Endothelial cell of umbilical vein (primary cell): ENCODE measurements around the gene ETFA. TPM values are rescaled to one million over a fixed set of nuclear protein-coding genes. Genes with fewer than 3 reads are reported as not detected.

Source experiments
- BruUV-seq: library from RNA; stranded (reverse); fragments of 400-500 nt; replicated peaks from 2 replicates; lab custom pipeline; 2021; lab: Mats Ljungman, UMichigan
- CTCF ChIA-PET: fragments of 300-600, 350-600 bp; sonication (Branson Sonifier 250); formaldehyde crosslinking; loops from one replicate; lab custom pipeline; 2021; ENCODE audit warnings: antibody characterized with exemption, inconsistent platforms; lab: Charles Lee
- POLR2A ChIA-PET: fragments of 300-600, 350-600 bp; sonication (Branson Sonifier 250); formaldehyde crosslinking; loops from one replicate; lab custom pipeline; 2021; ENCODE audit warnings: antibody characterized with exemption, inconsistent platforms; lab: Charles Lee
- DNase-seq: peaks from one replicate; pipeline ENCODE4 v3.0.0-alpha.2; 2011; ENCODE audit warnings: low read depth, low spot score
- FAIRE-seq: peaks from 2 replicates; lab custom pipeline; 2011; peaks lifted over from hg19 to GRCh38; lab: Jason Lieb, UNC
- H2AFZ ChIP-seq: 2 replicates; pipeline ENCODE4 v1.6.0; 2012; ENCODE audit warnings: low read depth, low read length, control low read depth, inconsistent platforms
- H3K27ac ChIP-seq: 2 replicates; pipeline ENCODE4 v1.5.1; 2011; ENCODE audit warnings: low read depth, mild to moderate bottlenecking, control low read depth, low read length, moderate library complexity; ENCODE audit not compliant: insufficient read depth
- H3K27me3 ChIP-seq, 2 experiments: 2 replicates each; pipeline versions ENCODE4 v1.6.0 to v1.6.1; 2011; ENCODE audit warnings: low read length in 2 of 2, mixed read lengths in 1 of 2; ENCODE audit not compliant: control insufficient read depth in 2 of 2, insufficient read depth in 2 of 2
- H3K36me3 ChIP-seq, 2 experiments: 2 replicates in 1 of 2; 3 replicates in 1 of 2; pipeline ENCODE4 v1.5.1; 2011; ENCODE audit warnings: low read length in 2 of 2, mild to moderate bottlenecking in 1 of 2, moderate library complexity in 1 of 2; ENCODE audit not compliant: control insufficient read depth in 2 of 2, insufficient read depth in 2 of 2; ENCODE audit errors: extremely low read depth in 1 of 2
- H3K4me1 ChIP-seq: 3 replicates; pipeline ENCODE4 v1.5.1; 2011; ENCODE audit warnings: mild to moderate bottlenecking, low read length; ENCODE audit not compliant: control insufficient read depth, insufficient read depth; ENCODE audit errors: extremely low read depth
- H3K4me2 ChIP-seq: 2 replicates; pipeline ENCODE4 v1.6.1; 2011; ENCODE audit warnings: low read length, control low read depth, mixed read lengths; ENCODE audit not compliant: insufficient read depth
- H3K4me3 ChIP-seq, 3 experiments: fragments of 200-600 bp in 1 of 3; sonication (generic), shearing (Covaris generic) in 1 of 3; replicated peaks in 1 of 3; 2 replicates each; pipeline ENCODE4 v1.5.1; 2011 to 2016; ENCODE audit warnings: control low read depth in 3 of 3, low read length in 3 of 3, mild to moderate bottlenecking in 2 of 3, inconsistent platforms in 1 of 3, low read depth in 1 of 3, moderate library complexity in 1 of 3; ENCODE audit not compliant: insufficient read depth in 1 of 3
- H3K79me2 ChIP-seq: 2 replicates; pipeline ENCODE4 v1.6.0; 2012; ENCODE audit warnings: low read length, inconsistent platforms; ENCODE audit not compliant: control insufficient read depth, insufficient read depth
- H3K9ac ChIP-seq: replicated peaks from 2 replicates; pipeline ENCODE3; 2011; ENCODE audit warnings: low read length, control low read depth; ENCODE audit not compliant: insufficient read depth; ENCODE audit errors: extremely low read depth
- H3K9me1 ChIP-seq: replicated peaks from 3 replicates; pipeline ENCODE4 v1.6.0; 2011; ENCODE audit warnings: mild to moderate bottlenecking, low read length; ENCODE audit not compliant: control insufficient read depth, insufficient read depth; ENCODE audit errors: extremely low read depth
- H3K9me3 ChIP-seq: replicated peaks from 2 replicates; pipeline ENCODE4 v1.5.1; 2012; ENCODE audit warnings: low read length, inconsistent platforms; ENCODE audit not compliant: control insufficient read depth, insufficient read depth
- H4K20me1 ChIP-seq: replicated peaks from 2 replicates; pipeline ENCODE3; 2011; ENCODE audit warnings: mild to moderate bottlenecking, low read length; ENCODE audit not compliant: control insufficient read depth, insufficient read depth; ENCODE audit errors: extremely low read depth
- CTCF ChIP-seq, 2 donors: IDR thresholded peaks; 1 replicate in 1 of 2; 2 replicates in 1 of 2; pipeline ENCODE4 v1.5.1; 2011; ENCODE audit warnings: low read length in 2 of 2, mild to moderate bottlenecking in 2 of 2, moderate library complexity in 2 of 2, control low read depth in 1 of 2, inconsistent platforms in 1 of 2, low read depth in 1 of 2; ENCODE audit not compliant: insufficient read depth in 1 of 2; ENCODE audit errors: extremely low read depth in 1 of 2
- EZH2 ChIP-seq: IDR thresholded peaks from 2 replicates; pipeline ENCODE4 v1.6.1; 2012; ENCODE audit warnings: borderline replicate concordance, low read depth, mild to moderate bottlenecking, moderate library complexity, low read length, inconsistent platforms; ENCODE audit not compliant: severe bottlenecking
- FOS ChIP-seq: IDR thresholded peaks from 2 replicates; pipeline ENCODE4 v1.6.1; 2011; ENCODE audit warnings: mild to moderate bottlenecking, low read length, moderate library complexity, borderline replicate concordance; ENCODE audit not compliant: insufficient read depth
- GATA2 ChIP-seq: IDR thresholded peaks from 2 replicates; pipeline ENCODE4 v1.7.0; 2011; ENCODE audit warnings: low read depth, mild to moderate bottlenecking, moderate library complexity, mixed read lengths, low read length; ENCODE audit not compliant: insufficient read length, insufficient read depth
- JUN ChIP-seq: IDR thresholded peaks from 2 replicates; pipeline ENCODE4 v1.6.1; 2011; ENCODE audit warnings: borderline replicate concordance, low read depth; ENCODE audit not compliant: insufficient read length, insufficient read depth
- MYC ChIP-seq: IDR thresholded peaks from one replicate; pipeline ENCODE4 v1.6.1; 2011; ENCODE audit warnings: mild to moderate bottlenecking, low read depth, low read length
- POLR2A ChIP-seq: IDR thresholded peaks from 2 replicates; pipeline ENCODE4 v1.6.1; 2012; ENCODE audit warnings: low read depth, mild to moderate bottlenecking, control low read depth, low read length
- POLR2AphosphoS5 ChIP-seq: IDR thresholded peaks from 2 replicates; pipeline ENCODE4 v1.6.1; 2012; ENCODE audit warnings: low read depth, mild to moderate bottlenecking, control low read depth, low read length, moderate library complexity; ENCODE audit not compliant: insufficient read depth
- dilution Hi-C: fragments of 300-500 bp; cut with MboI; formaldehyde crosslinking; loops from one replicate; pipeline ENCODE4 v1.15.0; 2019; ENCODE audit warnings: low sequenced_read_pairs; ENCODE audit not compliant: extremely low pct_ligation_motif_present
- intact Hi-C: fragments of 100-400 bp; cut with micrococcal nuclease; formaldehyde crosslinking; loops from one replicate; pipeline ENCODE4 v1.10.0; 2022
- polyA plus RNA-seq, 4 experiments: library from polyadenylated mRNA; depleted of rRNA in 3 of 4; stranded (reverse) in 3 of 4; unstranded in 1 of 4; fragments of >200 nt; gene quantifications; 2 replicates each; pipeline versions ENCODE4 v1.2.1 to v1.2.3, GENCODE V29; 2011 to 2012; ENCODE audit warnings: missing spikeins in 1 of 4
- total RNA-seq: library from RNA; stranded (reverse); gene quantifications from 2 replicates; pipeline ENCODE4 v1.2.3, GENCODE V29; 2021
- TF ChIP-seq, protein P1 (sequence below): IDR thresholded peaks from 2 replicates; pipeline ENCODE4 v1.6.1; 2011; ENCODE audit not compliant: insufficient read depth, insufficient read length

The ETFA gene
- total and polyA plus RNA-seq, 2 donors (not counting 3 experiments of a cell fraction or from before 2014, with no cell fraction given): 102 to 116 TPM

DNA sequence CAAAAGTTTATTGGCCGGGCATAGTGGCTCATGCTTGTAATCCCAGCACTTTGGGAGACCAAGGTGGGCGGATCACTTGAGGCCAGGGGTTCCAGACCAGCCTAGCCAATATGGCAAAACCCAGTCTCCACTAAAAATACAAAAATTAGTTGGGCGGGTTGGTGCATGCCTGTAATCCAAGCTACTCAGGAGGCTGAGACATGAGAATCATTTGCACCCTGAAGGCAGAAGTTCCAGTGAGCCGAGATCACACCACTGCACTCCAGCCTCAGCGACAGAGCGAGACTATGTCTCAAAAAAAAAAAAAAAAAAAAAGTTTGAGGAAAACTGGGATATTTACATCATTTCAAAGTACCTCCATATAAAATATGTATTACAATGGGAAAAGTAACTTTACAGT, 40.4 kb downstream of the ETFA start:
- TF ChIP-seq CTCF (IDR thresholded peaks at IDR 0.05; ENCODE audit: extremely low read depth in 1 of 2, insufficient read depth in 1 of 2, low read depth in 1 of 2, low read length in 2 of 2): no peak
- TF ChIP-seq POLR2AphosphoS5: no peak
- TF ChIP-seq FOS: no peak
- TF ChIP-seq MYC: no peak
- TF ChIP-seq JUN: no peak
- TF ChIP-seq EZH2: no peak
- no peak for TF ChIP-seq GATA2
- TF ChIP-seq, protein P1, sequence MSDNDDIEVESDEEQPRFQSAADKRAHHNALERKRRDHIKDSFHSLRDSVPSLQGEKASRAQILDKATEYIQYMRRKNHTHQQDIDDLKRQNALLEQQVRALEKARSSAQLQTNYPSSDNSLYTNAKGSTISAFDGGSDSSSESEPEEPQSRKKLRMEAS: no peak
- TF ChIP-seq POLR2A: no peak
- H3K27me3 ChIP-seq: no peaks in the 10 kb centered on the region
- BruUV-seq: no TSS peak
- no peak overlapping the region for H3K4me2 ChIP-seq
- no peaks in the 10 kb centered on the region for H3K9me1 ChIP-seq
- no peaks in the 10 kb centered on the region for H3K9me3 ChIP-seq
- H3K36me3 ChIP-seq: peaks cover 4 to 6% of the 10 kb centered on the region in 2 experiments
- FAIRE-seq (no peak), DNase-seq (no peak)
- H3K9ac ChIP-seq: no peak overlapping the region
- no peak overlapping the region for H3K27ac ChIP-seq
- dilution Hi-C loops (no loop called here), intact Hi-C loops (no loop called here)
- no peaks in the 10 kb centered on the region for H3K79me2 ChIP-seq
- POLR2A ChIA-PET: no interaction called here
- CTCF ChIA-PET: interaction anchor here (1.1 kb wide), 1 partner anchor 59 kb away, joined by 5 read pairs; no protein-coding TSS in a partner anchor
- no peak overlapping the region for H2AFZ ChIP-seq
- no peaks in the 10 kb centered on the region for H4K20me1 ChIP-seq
- H3K4me3 ChIP-seq: no peak overlapping the region
- peaks cover 5% of the 10 kb centered on the region for H3K4me1 ChIP-seq
